Heart right ventricle (tissue), 16 donors: ENCODE data around the gene ZNF366. TPM values are rescaled to one million over a fixed set of nuclear protein-coding genes. Genes with fewer than 3 reads are reported as not detected.

ENCODE experiments used
- ATAC-seq, 8 donors: fragments of 200-7000 bp; cut with Tn5 transposase; one replicate each; pipeline ENCODE4 v1.9.1; 2020; ENCODE audit warnings: mild to moderate bottlenecking in 8 of 8, moderate library complexity in 8 of 8, moderate number of reproducible peaks in 1 of 8
- DNase-seq, 2 donors: peaks; one replicate each; pipeline ENCODE4 v3.0.0-alpha.2; 2020
- H3K27ac ChIP-seq, 10 donors: fragments of 200-600 bp; sonication (generic) in 2 of 10; one replicate each; pipeline versions ENCODE4 v1.5.0 to v1.8.0; 2020 to 2022; ENCODE audit warnings: mild to moderate bottlenecking in 3 of 10
- H3K27me3 ChIP-seq, 7 donors: fragments of 200-600 bp; one replicate each; pipeline ENCODE4 v1.8.0; 2021 to 2022; ENCODE audit warnings: mild to moderate bottlenecking in 2 of 7
- H3K36me3 ChIP-seq, 9 donors: fragments of 200-600 bp; sonication (generic) in 1 of 9; one replicate each; pipeline versions ENCODE4 v1.5.0 to v1.8.0; 2020 to 2022; ENCODE audit warnings: mild to moderate bottlenecking in 2 of 9
- H3K4me1 ChIP-seq, 9 donors: fragments of 200-600 bp; sonication (generic) in 1 of 9; one replicate each; pipeline versions ENCODE4 v1.5.0 to v1.8.0; 2020 to 2022; ENCODE audit warnings: mild to moderate bottlenecking in 4 of 9
- H3K4me3 ChIP-seq, 10 donors: fragments of 200-600 bp; sonication (generic) in 2 of 10; one replicate each; pipeline versions ENCODE4 v1.5.0 to v1.8.0; 2020 to 2022; ENCODE audit warnings: mild to moderate bottlenecking in 7 of 10, moderate library complexity in 2 of 10
- H3K9me3 ChIP-seq, 11 donors: fragments of 200-600 bp in 10 of 11; sonication (generic) in 2 of 11; one replicate each; pipeline versions ENCODE4 v1.5.0 to v1.8.0; 2013 to 2022; ENCODE audit warnings: mild to moderate bottlenecking in 2 of 11, control low read depth in 1 of 11, moderate library complexity in 1 of 11
- CTCF ChIP-seq, 9 donors: fragments of 200-600 bp; sonication (generic) in 2 of 9; IDR thresholded peaks; one replicate each; pipeline versions ENCODE4 v1.5.0 to v1.8.0; 2021 to 2022; ENCODE audit warnings: antibody characterized with exemption in 9 of 9, mild to moderate bottlenecking in 5 of 9, moderate library complexity in 1 of 9
- WGBS, 2 donors: extraction: QIAGEN DNeasy Blood & Tissue Kit; methylation state at CpG; one replicate each; pipeline ENCODE4 v1.1.7; 2013; ENCODE audit warnings: inconsistent platforms in 1 of 2; 5-methylcytosine and 5-hydroxymethylcytosine counted together
- intact Hi-C, 10 donors: fragments of 100-400 bp; cut with DNase I; formaldehyde crosslinking; loops; one replicate each; pipeline versions ENCODE4 v1.11.1 to v1.14.2; 2022
- polyA plus RNA-seq, 2 donors: library from polyadenylated mRNA; stranded (reverse); fragments of 200-250 nt; gene quantifications; one replicate each; pipeline ENCODE4 v1.2.3, GENCODE V29; 2013
- total RNA-seq, 10 donors: library from RNA; stranded (reverse); fragmentation: NEBNext Ultra II Directional in 3 of 10; extraction: Animal tissue kit (Norgen Biotek cat#: 25700) in 3 of 10; gene quantifications; one replicate each; pipeline versions ENCODE4 v1.2.1 to v1.2.4, GENCODE V29; 2021 to 2023
- donor health status: Arrhythmogenic right ventricular cardiomyopathy.
- donor health status: ischemic (EF 13 %, LVEDD 7.1; RV severe dilation, severe dysfunction).
- donor health status: healthy with polysubstance abuse.
- donor health status: DM: no; HTN: yes; CAD: no.
- donor health status: DM: no; HTN: no; CAD: no.
- donor health status: ischemic (EF 25% LVEDD 6.9; RV normal size, moderate dysfunction).
- donor health status: ischemic (EF 25% LVEDD 5.7; RV mildly dilated, moderate dysfunction).
- donor health status: healthy.
- donor health status: DM: yes; HTN: yes; CAD: no.
- donor health status: Ischemic cardiomyopathy.
- donor health status: ischemic (EF 35%, LVEDD 5.7; RV mildly dilated, moderate dysfunction).
- donor health status: nonischemic (EF 11% LVEDD 7.7; RV severe dilation, severe dysfunction).
- donor health status: DM: yes; HTN: yes; CAD: no.
- donor health status: PGD.
- donor health status: ischemic (EF 29% LVEDD 5.4; RV normal size, mild dysfunction).
- donor health status: nonischemic (EF 23%, LVEDD 6.1; RV moderate dilation, normal function).

ZNF366 gene
- total and polyA plus RNA-seq, 12 donors, result 1.7 to 10.5 (median 5.2) TPM

- intact Hi-C loops, result loop anchor here in 2 of 10 donors (2.0 kb wide), 2 partner anchors 70 to 156 kb away; no protein-coding TSS in a partner anchor
These were observed 15.4 kb upstream of the ZNF366 start for GRCh38 chr5:72522607-72523006.

GRCh38 chr5:72519111-72519510, 11.9 kb upstream of the ZNF366 start:
- peak overlapping the region in 8 of 10 donors; percentile 36 to 88 (median 78) for H3K27ac ChIP-seq
- ATAC-seq, result no peak
- DNase-seq, result no peak

More at GRCh38 chr5:72522607-72523006, 15.4 kb upstream of the ZNF366 start:
- Histone ChIP-seq H3K4me3 (no peak overlapping the region), H3K9me3 (peaks cover 0 to 26% (median 0%) of the 10 kb centered on the region in 11 donors), H3K27me3 (no peaks in the 10 kb centered on the region), H3K4me1 (peaks cover 0 to 33% (median 22%) of the 10 kb centered on the region in 9 donors), H3K36me3 (no peaks in the 10 kb centered on the region), H3K27ac (no peak overlapping the region)
- TF ChIP-seq CTCF (IDR thresholded peaks at IDR 0.05), result no peak
- 98 to 100% methylated on average over 1 of the region's 1 CpG for WGBS, 2 donors
- ATAC-seq (no peak), DNase-seq (no peak)

GRCh38 chr5:72518001-72518683, 10.9 kb upstream of the ZNF366 start:
- DNase-seq (peak; percentile 48 to 59), ATAC-seq (peak; percentile 69 to 87 (median 79))
- H3K27me3 ChIP-seq, result no peaks in the 10 kb centered on the region
- H3K36me3 ChIP-seq, result no peaks in the 10 kb centered on the region
- peak overlapping the region; percentile 36 to 88 (median 68) for H3K27ac ChIP-seq
- intact Hi-C loops, result loop anchor here in 2 of 10 donors (5.0 to 10.0 kb wide), 2 partner anchors 61 to 63 kb away; no protein-coding TSS in a partner anchor
- H3K4me1 ChIP-seq, result peaks cover 0 to 25% (median 20%) of the 10 kb centered on the region in 9 donors
- H3K9me3 ChIP-seq, result peaks cover 0 to 26% (median 0%) of the 10 kb centered on the region in 11 donors
- TF ChIP-seq CTCF (IDR thresholded peaks at IDR 0.05), result no peak
- 37 to 53% methylated on average over 12 of the region's 12 CpGs for WGBS, 2 donors
- H3K4me3 ChIP-seq, result no peak overlapping the region

More at GRCh38 chr5:72519111-72519510, 11.9 kb upstream of the ZNF366 start:
- Histone ChIP-seq H3K4me1 (peaks cover 0 to 31% (median 25%) of the 10 kb centered on the region in 9 donors), H3K36me3 (no peaks in the 10 kb centered on the region), H3K9me3 (peaks cover 0 to 26% (median 0%) of the 10 kb centered on the region in 11 donors), H3K27me3 (no peaks in the 10 kb centered on the region), H3K4me3 (no peak overlapping the region)
- intact Hi-C loops, result loop anchor here in 2 of 10 donors (5.0 to 10.0 kb wide), 2 partner anchors 62 to 64 kb away; no protein-coding TSS in a partner anchor
- TF ChIP-seq CTCF (IDR thresholded peaks at IDR 0.05), result no peak

GRCh38 chr5:72516916-72517315, 9.7 kb upstream of the ZNF366 start:
- no peak for DNase-seq
- H3K9me3 ChIP-seq, result peaks cover 0 to 19% (median 0%) of the 10 kb centered on the region in 11 donors
- 91 to 97% methylated on average over 2 of the region's 2 CpGs for WGBS, 2 donors
- no peak overlapping the region for H3K4me3 ChIP-seq
- intact Hi-C loops, result loop anchor here in 2 of 10 donors (5.0 to 10.0 kb wide), 2 partner anchors 60 to 62 kb away; no protein-coding TSS in a partner anchor
- peak overlapping the region in 4 of 10 donors; percentile 61 to 88 (median 84) for H3K27ac ChIP-seq
- no peak for TF ChIP-seq CTCF (IDR thresholded peaks at IDR 0.05)
- H3K4me1 ChIP-seq, result peaks cover 0 to 25% (median 20%) of the 10 kb centered on the region in 9 donors
- no peaks in the 10 kb centered on the region for H3K36me3 ChIP-seq
- no peak for ATAC-seq
- no peaks in the 10 kb centered on the region for H3K27me3 ChIP-seq
